GM18498 (cell line): Measurements from ENCODE around the gene AK4.

Experiments
- ATAC-seq: cut with Tn5 transposase; IDR thresholded peaks from one replicate; pipeline ENCODE4 v1.9.1; 2021; ENCODE audit warnings: mild to moderate bottlenecking, moderate library complexity; ENCODE audit not compliant: unreplicated experiment

AK4 gene

GRCh38 chr1:65175171-65176055 is 27.4 kb downstream of the AK4 start:
- no peak for ATAC-seq

- no peak for ATAC-seq
Observed at GRCh38 chr1:65176056-65176450, 28.1 kb downstream of the AK4 start.

GRCh38 chr1:65176591-65176990 is 28.6 kb downstream of the AK4 start:
- no peak for ATAC-seq

DNA sequence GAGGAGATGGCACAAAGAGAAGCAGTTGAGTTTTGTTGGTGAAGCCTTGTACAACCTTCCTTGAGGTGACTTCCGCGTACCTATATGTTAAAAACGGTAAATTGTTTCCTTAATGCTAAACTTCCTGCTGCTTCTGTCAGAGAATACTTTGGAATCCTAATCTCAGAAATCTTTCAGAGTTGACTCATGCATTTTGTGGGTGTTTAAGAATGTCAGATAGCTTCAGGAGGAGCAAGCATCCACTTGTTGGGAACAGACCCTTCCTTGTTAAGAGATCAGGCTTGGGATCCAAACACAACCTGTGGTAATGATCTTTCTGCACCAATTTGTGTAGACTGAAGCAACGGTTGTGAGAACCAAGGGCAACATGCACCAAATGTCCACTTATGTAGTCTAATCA is 29.5 kb downstream of the AK4 start:
- ATAC-seq = no peak

DNA sequence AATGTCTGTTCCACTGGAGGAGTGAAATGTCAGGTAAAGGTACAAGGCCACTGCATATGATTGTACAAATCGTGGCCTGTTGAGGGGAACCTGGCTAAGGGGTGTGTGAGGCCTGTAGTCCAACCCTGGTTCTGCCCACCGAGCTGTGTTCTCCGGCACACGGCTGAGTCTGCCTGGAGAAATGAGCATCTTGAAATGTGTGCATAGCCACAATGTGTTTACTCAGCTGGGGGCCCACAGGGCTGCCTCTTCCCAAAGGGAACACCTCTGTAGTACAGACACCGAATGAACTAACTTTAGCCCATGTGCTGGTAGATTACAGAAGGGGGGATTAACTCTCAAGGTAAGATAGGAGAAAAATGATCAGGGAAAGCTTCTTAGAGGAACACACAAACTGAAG is 30.2 kb downstream of the AK4 start:
- no peak for ATAC-seq

GRCh38 chr1:65179148-65179547 is 31.1 kb downstream of the AK4 start:
- ATAC-seq = no peak

DNA sequence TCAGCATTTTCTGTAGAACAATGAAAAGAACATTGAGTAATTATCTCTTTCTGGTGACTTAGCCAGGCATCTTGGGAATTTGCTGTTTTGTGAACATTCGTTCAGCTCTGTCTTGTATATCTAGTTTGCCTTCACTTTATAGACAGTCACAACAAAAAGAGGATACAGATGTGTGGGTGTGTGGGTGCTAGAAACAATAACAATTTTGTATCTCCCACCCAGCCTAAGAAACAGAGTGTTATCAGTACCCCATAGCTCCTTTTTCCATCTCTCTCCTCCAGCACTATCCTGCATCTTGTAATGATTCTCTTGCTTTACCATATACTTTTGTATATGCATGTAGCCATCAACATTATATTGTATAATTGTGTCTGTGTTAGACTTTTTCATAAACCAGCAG is 33.0 kb downstream of the AK4 start:
- no peak for ATAC-seq

DNA sequence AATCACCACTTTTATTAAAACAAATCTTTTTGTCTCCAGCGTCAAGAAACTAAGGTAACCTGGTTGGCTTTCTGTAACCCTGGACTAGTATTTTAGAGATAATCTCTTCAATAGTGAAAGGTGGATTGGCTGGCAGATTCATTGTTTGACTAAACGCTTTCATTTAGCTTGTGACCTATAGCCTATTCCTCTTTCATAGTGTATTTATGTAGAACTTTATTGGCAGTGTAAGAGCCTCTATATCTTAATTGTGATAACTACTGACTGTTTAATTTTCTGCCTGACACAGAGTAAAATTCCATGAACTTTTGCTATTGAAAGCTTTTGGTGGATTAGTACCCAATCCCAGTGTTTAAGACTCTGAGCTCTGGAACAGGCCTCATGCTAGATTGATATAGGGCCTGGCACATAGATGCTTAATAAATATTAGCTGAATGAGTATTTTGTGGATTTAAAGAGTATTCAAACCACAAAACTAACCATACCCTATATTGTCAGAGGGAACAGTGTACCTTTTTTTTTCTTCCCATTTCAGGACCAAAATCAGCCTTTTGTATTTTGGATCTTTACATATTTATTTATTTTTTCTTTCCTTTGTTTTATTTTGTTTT is 34.8 kb downstream of the AK4 start:
- no peak for ATAC-seq

- no peak for ATAC-seq
Observed at GRCh38 chr1:65189576-65190115, 41.6 kb downstream of the AK4 start.

- no peak for ATAC-seq
Observed at GRCh38 chr1:65190229-65190628, 42.2 kb downstream of the AK4 start.

- no peak for ATAC-seq
Observed at GRCh38 chr1:65193129-65193695, 45.2 kb downstream of the AK4 start.

DNA sequence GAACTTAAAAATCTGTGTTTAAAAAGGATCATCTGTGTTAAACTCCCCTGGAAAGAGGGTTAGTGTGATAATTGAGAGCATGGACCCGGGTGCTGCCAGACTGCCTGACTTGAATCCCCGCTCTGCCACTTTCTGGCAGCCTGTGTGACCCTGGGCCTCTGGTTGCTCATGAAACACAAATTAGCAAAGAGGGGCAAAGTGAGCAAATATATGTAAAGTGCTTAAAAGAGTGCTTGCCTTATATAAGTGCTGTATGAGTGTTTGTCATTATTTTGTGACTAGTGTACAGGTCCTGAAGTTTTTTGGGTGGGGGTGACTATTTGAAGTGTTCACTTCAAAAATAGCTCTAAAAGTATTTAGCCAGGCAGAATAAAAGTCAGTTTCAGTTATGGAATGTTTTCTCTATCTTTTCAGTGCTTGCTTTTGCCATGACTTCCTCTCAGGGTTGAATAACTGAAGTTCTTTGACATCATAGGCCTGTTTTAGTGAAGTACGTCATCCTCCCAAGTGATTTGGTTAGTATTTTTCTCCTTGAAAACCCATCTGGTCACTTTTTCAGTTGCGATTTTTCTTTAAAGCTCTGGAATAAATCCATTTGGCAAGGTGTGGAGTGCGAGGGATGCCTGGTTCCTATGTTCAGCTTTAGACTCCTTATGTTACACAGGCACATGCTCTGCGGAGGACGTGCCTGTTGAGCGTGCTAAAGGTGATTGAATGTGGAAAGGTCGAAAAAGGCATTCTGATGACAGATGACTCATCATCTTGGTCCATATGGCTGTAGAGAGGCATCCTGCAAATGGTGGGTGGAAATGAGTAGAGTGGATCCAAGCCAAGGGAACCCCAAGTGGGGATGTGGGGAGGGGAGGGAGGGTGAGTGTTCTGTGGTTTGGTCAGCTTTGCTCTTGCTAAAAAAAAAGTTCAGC is 47.8 kb downstream of the AK4 start:
- no peak for ATAC-seq

GRCh38 chr1:65196926-65197325 is 48.9 kb downstream of the AK4 start:
- ATAC-seq = no peak

GRCh38 chr1:65197636-65198035 is 49.6 kb downstream of the AK4 start:
- no peak for ATAC-seq

- ATAC-seq = no peak
Observed at GRCh38 chr1:65198096-65198495, 50.1 kb downstream of the AK4 start.

- ATAC-seq = no peak
Observed at GRCh38 chr1:65200411-65200810, 52.4 kb downstream of the AK4 start.

DNA sequence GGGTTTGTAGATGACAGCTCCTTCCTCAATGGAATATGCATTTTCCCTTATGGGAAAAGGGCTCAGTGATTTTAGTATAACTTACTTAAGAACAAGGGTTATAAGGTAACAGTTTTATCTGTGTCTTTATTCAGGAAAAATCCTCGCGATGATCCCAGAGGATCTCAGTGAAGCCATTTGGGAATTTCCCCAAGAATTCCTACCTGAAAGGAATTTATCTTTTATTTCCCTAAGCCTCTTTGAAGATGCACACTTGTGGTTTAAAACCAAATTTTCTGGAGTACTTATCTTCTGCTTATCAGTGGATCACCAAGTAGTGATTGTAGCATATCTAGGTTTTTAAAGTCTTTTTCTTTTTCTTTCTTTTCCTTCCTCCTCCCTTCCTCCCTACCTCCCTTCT is 58.8 kb downstream of the AK4 start:
- ATAC-seq = no peak

GRCh38 chr1:65207317-65207716 is 59.3 kb downstream of the AK4 start:
- ATAC-seq = peak; percentile 73

DNA sequence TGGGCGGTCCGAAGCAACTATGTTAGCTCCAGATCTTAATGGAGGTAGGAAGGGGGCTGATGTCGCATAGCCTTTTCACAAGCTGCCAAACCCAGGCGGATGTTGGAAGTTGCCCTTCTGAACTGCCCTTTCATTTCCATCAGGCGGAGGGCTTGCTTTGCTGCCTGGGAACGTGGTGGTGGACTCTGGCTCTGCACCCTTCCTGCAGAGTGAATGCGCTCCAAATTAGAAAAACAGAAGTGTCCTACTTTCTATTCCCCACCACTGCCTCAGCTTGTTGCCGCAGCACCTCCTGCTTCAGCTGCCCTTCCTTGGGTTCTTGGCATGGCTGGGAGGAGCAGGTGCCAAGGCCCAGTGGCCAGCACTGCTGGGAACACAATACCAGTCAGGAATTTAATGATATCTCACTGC is 60.6 kb downstream of the AK4 start:
- no peak for ATAC-seq

GRCh38 chr1:65209005-65209885 is 61.2 kb downstream of the AK4 start:
- ATAC-seq = no peak
